Upper lobe of right lung (tissue), 1 donor: ENCODE results near the gene MICALL2. TPM values are rescaled to one million over a fixed set of nuclear protein-coding genes. Genes with fewer than 3 reads are reported as not detected.

Experiments
- ATAC-seq: fragments of 200-7000 bp; cut with Tn5 transposase; one replicate; pipeline ENCODE4 v1.9.1; 2020; ENCODE audit warnings: mild to moderate bottlenecking, moderate library complexity
- DNase-seq: peaks from one replicate; pipeline ENCODE4 v3.0.0-alpha.2; 2020
- H3K27ac ChIP-seq: fragments of 200-600 bp; one replicate; pipeline ENCODE4 v1.8.0; 2022
- H3K27me3 ChIP-seq: fragments of 200-600 bp; one replicate; pipeline ENCODE4 v1.8.0; 2022; ENCODE audit warnings: mild to moderate bottlenecking
- H3K36me3 ChIP-seq: fragments of 200-600 bp; one replicate; pipeline ENCODE4 v1.8.0; 2022
- H3K4me1 ChIP-seq: fragments of 200-600 bp; one replicate; pipeline ENCODE4 v1.8.0; 2022
- H3K4me3 ChIP-seq: fragments of 200-600 bp; one replicate; pipeline ENCODE4 v1.8.0; 2022; ENCODE audit warnings: mild to moderate bottlenecking
- H3K9me3 ChIP-seq: fragments of 200-600 bp; one replicate; pipeline ENCODE4 v1.8.0; 2022
- CTCF ChIP-seq: fragments of 200-600 bp; IDR thresholded peaks from one replicate; pipeline ENCODE4 v1.8.0; 2022; ENCODE audit warnings: antibody characterized with exemption
- intact Hi-C: fragments of 100-400 bp; cut with DNase I; formaldehyde crosslinking; loops from one replicate; pipeline ENCODE4 v1.11.0; 2022
- total RNA-seq: library from RNA; stranded (reverse); fragmentation: NEBNext Ultra II Directional; extraction: Animal tissue kit (Norgen Biotek cat#: 25700); gene quantifications from one replicate; pipeline ENCODE4 v1.2.1, GENCODE V29; 2021
- donor health status: DM: no; HTN: yes; CAD: no; lungs with severe emphysema.

Gene MICALL2
- total RNA-seq, 1 donor from 2014 or later: 37.6 TPM

GRCh38 chr7:1436608-1437007 is 22.7 kb downstream of the MICALL2 start:
- TF ChIP-seq CTCF: no peak
- Histone ChIP-seq H3K27ac (no peak overlapping the region), H3K27me3 (no peaks in the 10 kb centered on the region), H3K9me3 (no peaks in the 10 kb centered on the region), H3K4me1 (peaks cover 4% of the 10 kb centered on the region), H3K36me3 (peaks cover 11% of the 10 kb centered on the region), H3K4me3 (no peak overlapping the region)
- intact Hi-C loops: no loop called here
- DNase-seq (no peak), ATAC-seq (no peak)

GRCh38 chr7:1434891-1435670 is 24.2 kb downstream of the MICALL2 start:
- Histone ChIP-seq H3K36me3 (peaks cover 11% of the 10 kb centered on the region), H3K9me3 (no peaks in the 10 kb centered on the region), H3K27me3 (peaks cover 6% of the 10 kb centered on the region), H3K27ac (no peak overlapping the region), H3K4me1 (peaks cover 4% of the 10 kb centered on the region), H3K4me3 (no peak overlapping the region)
- DNase-seq: no peak
- no peak for TF ChIP-seq CTCF
- intact Hi-C loops: no loop called here
- ATAC-seq: no peak

- TF ChIP-seq CTCF: no peak
- Histone ChIP-seq H3K27me3 (peaks cover 8% of the 10 kb centered on the region), H3K36me3 (peaks cover 11% of the 10 kb centered on the region), H3K4me3 (no peak overlapping the region), H3K9me3 (no peaks in the 10 kb centered on the region), H3K27ac (no peak overlapping the region), H3K4me1 (peaks cover 4% of the 10 kb centered on the region)
- no peak for ATAC-seq
- DNase-seq: no peak
- intact Hi-C loops: no loop called here
These were observed 25.0 kb downstream of the MICALL2 start for GRCh38 chr7:1434165-1434718.

- intact Hi-C loops: no loop called here
- Histone ChIP-seq H3K27me3 (peaks cover 8% of the 10 kb centered on the region), H3K4me3 (no peak overlapping the region), H3K36me3 (peaks cover 11% of the 10 kb centered on the region), H3K27ac (no peak overlapping the region), H3K4me1 (peaks cover 4% of the 10 kb centered on the region), H3K9me3 (no peaks in the 10 kb centered on the region)
- no peak for TF ChIP-seq CTCF
- ATAC-seq (no peak), DNase-seq (no peak)
These were observed 25.9 kb downstream of the MICALL2 start for GRCh38 chr7:1433128-1433920.

- intact Hi-C loops: no loop called here
- DNase-seq (peak; percentile 86), ATAC-seq (peak; percentile 80)
- H3K4me3 ChIP-seq: no peak overlapping the region
- peaks cover 4% of the 10 kb centered on the region for H3K4me1 ChIP-seq
- H3K27ac ChIP-seq: no peak overlapping the region
- peak; percentile 100 for TF ChIP-seq CTCF
- H3K27me3 ChIP-seq: peaks cover 8% of the 10 kb centered on the region
- H3K36me3 ChIP-seq: peaks cover 10% of the 10 kb centered on the region
- no peaks in the 10 kb centered on the region for H3K9me3 ChIP-seq
These were observed 26.7 kb downstream of the MICALL2 start for GRCh38 chr7:1432411-1433082.
